IPS DF 6.9 (cell line): ENCODE data around the gene DUSP10.

ENCODE experiments used
- DNase-seq: peaks from one replicate; pipeline ENCODE4 v3.0.0-alpha.2; 2013; ENCODE audit warnings: low read depth, low spot score
- H3K27ac ChIP-seq: one replicate; pipeline ENCODE4 v1.5.1; 2013; ENCODE audit warnings: low read length, control low read depth
- H3K27me3 ChIP-seq: 2 replicates; pipeline ENCODE4 v1.6.1; 2013; ENCODE audit warnings: mild to moderate bottlenecking, low read length; ENCODE audit not compliant: control insufficient read depth, insufficient read depth
- H3K36me3 ChIP-seq: 2 replicates; pipeline ENCODE4 v1.6.1; 2013; ENCODE audit warnings: low read length; ENCODE audit not compliant: control insufficient read depth, insufficient read depth
- H3K4me1 ChIP-seq: 2 replicates; pipeline ENCODE4 v1.6.1; 2013; ENCODE audit warnings: low read length; ENCODE audit not compliant: control insufficient read depth, insufficient read depth
- H3K4me3 ChIP-seq: 2 replicates; pipeline ENCODE4 v1.5.1; 2013; ENCODE audit warnings: mild to moderate bottlenecking, low read length
- H3K9me3 ChIP-seq: 2 replicates; pipeline ENCODE4 v1.6.1; 2013; ENCODE audit warnings: low read length, inconsistent platforms; ENCODE audit not compliant: control insufficient read depth, insufficient read depth
- WGBS: extraction: QIAGEN DNeasy Blood & Tissue Kit; methylation state at CpG from one replicate; pipeline ENCODE4 v1.1.7; 2013; ENCODE audit warnings: mixed read lengths, missing lambda C conversion rate; ENCODE audit not compliant: insufficient read length, insufficient coverage; 5-methylcytosine and 5-hydroxymethylcytosine counted together

The DUSP10 gene

DNA sequence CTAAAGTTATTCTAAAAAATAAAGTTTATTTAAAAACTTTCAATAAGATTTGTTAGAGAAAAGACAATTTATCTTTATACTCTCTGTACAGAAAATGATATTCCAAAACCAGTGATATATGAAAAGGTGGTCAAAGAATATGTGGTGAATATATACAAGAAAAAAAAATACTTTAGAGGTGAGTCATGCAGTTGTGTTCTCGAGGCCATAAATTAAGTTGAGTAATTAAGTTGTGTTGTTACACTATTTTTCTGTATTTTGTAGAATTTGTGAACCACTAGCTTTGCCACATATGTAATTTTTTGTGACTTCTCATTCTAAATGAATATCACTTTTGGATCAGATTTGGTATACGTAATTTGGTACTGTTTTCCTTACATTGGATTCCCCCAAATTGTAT lies 23.6 kb upstream of the DUSP10 start:
- no peak overlapping the region for H3K4me3 ChIP-seq
- no peak overlapping the region for H3K27ac ChIP-seq
- no peaks in the 10 kb centered on the region for H3K4me1 ChIP-seq
- no peaks in the 10 kb centered on the region for H3K27me3 ChIP-seq
- no peaks in the 10 kb centered on the region for H3K36me3 ChIP-seq
- DNase-seq: no peak
- no peaks in the 10 kb centered on the region for H3K9me3 ChIP-seq
- no CpG with 5 or more reads among the region's 2 CpGs for WGBS

DNA sequence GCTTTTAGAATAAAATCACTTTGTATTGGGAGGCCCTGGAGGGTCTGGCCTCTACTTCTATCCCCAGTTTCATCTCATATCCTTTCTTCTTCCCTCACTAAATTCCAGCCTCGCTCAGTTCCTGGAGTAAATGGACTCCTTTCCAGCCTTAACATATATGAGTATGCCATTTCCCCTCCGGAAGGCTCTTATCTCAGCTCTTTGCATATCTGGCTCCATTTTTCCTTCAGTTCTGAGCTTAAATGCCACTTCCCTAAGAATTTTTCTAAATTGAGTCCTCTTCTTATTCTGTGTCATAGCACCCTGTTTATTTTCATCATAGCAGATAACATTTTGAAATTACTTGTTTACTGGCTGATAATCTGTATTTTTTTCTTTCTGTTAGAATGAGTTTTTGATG lies 20.2 kb upstream of the DUSP10 start:
- no peaks in the 10 kb centered on the region for H3K9me3 ChIP-seq
- H3K4me1 ChIP-seq: no peaks in the 10 kb centered on the region
- H3K36me3 ChIP-seq: no peaks in the 10 kb centered on the region
- no peak overlapping the region for H3K4me3 ChIP-seq
- WGBS: no CpG with 5 or more reads among the region's 2 CpGs
- no peak overlapping the region for H3K27ac ChIP-seq
- no peak for DNase-seq
- no peaks in the 10 kb centered on the region for H3K27me3 ChIP-seq

DNA sequence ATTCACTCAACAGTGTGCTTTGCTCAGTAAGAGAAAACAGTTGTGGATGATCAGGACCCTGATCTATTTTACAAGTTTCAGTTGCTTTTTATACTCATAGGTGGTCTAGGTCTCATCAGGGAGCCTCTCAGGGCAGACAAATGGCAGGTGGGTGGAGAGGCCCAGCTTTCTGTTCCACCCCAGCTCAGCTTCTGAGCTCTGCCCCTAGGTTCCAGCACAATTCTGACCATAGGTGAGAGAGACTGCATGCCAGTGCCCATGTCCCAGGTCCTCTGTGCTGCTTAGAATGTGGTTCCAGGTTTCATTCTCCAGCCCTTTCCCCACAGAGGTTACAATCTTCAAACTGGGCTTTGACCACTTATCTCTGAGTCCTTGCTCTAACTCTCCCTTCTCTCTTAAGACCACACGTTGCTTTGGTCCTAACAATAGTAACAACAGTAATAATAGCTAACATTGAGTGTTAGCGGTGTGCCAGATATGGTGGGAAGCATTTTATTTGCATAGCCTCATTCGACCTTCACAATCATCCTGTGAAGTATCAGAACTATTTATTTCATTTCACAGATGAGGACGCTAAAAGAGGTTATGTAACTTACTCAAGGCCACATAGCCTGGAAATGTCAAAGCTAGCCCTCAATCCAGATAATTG lies 19.6 kb upstream of the DUSP10 start:
- no CpG with 5 or more reads among the region's 4 CpGs for WGBS

DNA sequence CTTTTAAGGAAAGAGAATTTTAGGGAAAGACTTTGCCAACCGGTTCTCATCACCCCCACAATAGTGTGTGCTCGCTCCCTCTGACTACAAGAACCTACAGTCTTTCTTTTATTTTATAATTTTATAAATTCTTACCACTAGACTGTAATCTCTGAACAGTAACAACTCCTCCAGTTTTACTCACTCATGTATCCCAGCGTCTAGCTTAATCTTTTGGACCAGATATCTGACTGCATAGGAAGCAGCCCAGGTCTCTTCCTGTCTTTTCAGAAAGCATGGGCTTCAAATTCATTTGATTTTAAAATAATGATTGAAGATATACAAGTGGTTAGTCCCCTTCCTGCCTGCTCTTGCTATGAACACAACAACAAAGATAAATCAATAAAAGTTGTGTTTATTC lies 19.0 kb upstream of the DUSP10 start:
- Histone ChIP-seq H3K4me1 (no peaks in the 10 kb centered on the region), H3K4me3 (no peak overlapping the region), H3K36me3 (no peaks in the 10 kb centered on the region), H3K9me3 (no peaks in the 10 kb centered on the region), H3K27ac (no peak overlapping the region), H3K27me3 (no peaks in the 10 kb centered on the region)
- no CpG with 5 or more reads among the region's 3 CpGs for WGBS
- no peak for DNase-seq

More for the DNA sequence above, 19.6 kb upstream of the DUSP10 start:
- no peak overlapping the region for H3K27ac ChIP-seq
- no peaks in the 10 kb centered on the region for H3K36me3 ChIP-seq
- DNase-seq: no peak
- no peaks in the 10 kb centered on the region for H3K27me3 ChIP-seq
- H3K9me3 ChIP-seq: no peaks in the 10 kb centered on the region
- H3K4me1 ChIP-seq: no peaks in the 10 kb centered on the region
- H3K4me3 ChIP-seq: no peak overlapping the region

DNA sequence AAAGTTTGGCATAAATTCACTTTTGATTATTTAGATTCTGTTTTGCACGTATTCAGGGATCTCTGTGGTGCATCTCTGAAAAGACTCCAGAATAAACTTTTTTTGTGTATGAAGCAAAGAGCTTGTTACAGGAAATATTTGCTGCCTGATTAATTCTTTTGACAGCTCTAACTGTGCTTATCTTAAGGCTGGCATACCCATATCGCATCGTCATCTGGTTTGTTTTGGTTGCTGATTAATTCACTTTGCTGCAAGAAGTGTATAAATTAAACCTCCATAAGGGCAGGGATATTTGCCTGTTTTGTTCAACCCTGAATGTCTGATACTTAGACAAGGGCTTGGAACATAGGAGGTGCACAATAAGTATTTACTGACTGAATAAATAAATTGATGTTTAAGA lies 17.5 kb upstream of the DUSP10 start:
- no peak overlapping the region for H3K4me3 ChIP-seq
- no CpG with 5 or more reads among the region's 3 CpGs for WGBS
- no peaks in the 10 kb centered on the region for H3K27me3 ChIP-seq

DNA sequence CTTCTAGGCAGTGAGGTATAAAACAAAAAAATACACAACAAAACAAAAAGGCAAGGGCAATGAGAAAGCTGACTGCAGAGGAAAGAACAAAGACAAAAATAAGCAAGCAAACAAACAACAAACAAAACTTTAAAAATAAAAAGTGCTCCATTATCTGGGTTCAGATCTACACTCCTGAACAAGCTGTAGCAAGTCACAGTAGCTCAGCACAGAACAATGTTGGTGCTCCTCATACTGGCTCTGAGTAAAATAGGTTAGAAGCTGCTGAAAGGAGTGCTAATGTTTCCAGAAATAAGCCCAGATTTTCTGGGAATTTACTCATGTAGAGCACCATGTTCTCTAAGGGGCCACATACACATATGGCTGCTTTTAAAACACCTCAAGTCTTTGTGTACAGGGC lies 16.6 kb upstream of the DUSP10 start:
- Histone ChIP-seq H3K9me3 (no peaks in the 10 kb centered on the region), H3K27ac (no peak overlapping the region), H3K4me3 (no peak overlapping the region), H3K27me3 (no peaks in the 10 kb centered on the region), H3K4me1 (no peaks in the 10 kb centered on the region), H3K36me3 (no peaks in the 10 kb centered on the region)
- no peak for DNase-seq

More for the DNA sequence above, 17.5 kb upstream of the DUSP10 start:
- Histone ChIP-seq H3K27ac (no peak overlapping the region), H3K36me3 (no peaks in the 10 kb centered on the region), H3K9me3 (no peaks in the 10 kb centered on the region), H3K4me1 (no peaks in the 10 kb centered on the region)
- DNase-seq: no peak

DNA sequence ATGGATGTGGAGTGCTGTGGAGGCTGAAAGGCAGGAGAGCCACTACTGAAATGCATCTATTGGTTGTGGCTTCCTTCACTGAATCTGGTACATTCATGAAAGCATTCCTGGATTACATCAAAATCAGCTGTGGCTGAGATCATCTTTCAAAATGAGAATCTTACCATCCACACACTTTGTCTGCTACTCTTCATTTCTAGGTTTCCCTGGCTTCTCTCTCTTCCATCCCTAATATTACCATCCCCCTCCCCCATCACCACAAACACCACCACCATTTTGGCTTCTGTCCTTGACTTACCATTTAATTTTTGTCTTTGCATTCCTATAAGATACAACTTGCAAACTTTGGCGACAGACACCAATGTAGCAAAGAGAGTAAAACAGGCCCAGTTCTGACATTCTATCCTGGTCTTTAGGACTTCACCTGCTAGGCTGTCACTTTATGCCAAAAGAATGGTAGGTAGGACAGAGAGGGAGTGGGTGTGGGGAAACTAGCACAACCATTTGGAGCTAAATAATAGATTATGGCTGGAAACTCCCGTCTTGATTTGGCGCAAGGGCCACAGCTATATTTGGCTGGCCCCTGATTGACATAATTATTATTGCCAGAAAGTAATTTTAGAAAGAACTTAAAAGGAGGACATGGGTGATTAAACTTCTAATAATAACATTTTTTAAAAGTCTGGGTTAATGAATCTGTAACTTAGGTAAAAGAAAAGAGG lies 15.1 kb upstream of the DUSP10 start:
- Histone ChIP-seq H3K4me1 (no peaks in the 10 kb centered on the region), H3K9me3 (no peaks in the 10 kb centered on the region), H3K27me3 (no peaks in the 10 kb centered on the region), H3K36me3 (no peaks in the 10 kb centered on the region), H3K27ac (no peak overlapping the region), H3K4me3 (no peak overlapping the region)
- no peak for DNase-seq
- no CpG with 5 or more reads among the region's 3 CpGs for WGBS

DNA sequence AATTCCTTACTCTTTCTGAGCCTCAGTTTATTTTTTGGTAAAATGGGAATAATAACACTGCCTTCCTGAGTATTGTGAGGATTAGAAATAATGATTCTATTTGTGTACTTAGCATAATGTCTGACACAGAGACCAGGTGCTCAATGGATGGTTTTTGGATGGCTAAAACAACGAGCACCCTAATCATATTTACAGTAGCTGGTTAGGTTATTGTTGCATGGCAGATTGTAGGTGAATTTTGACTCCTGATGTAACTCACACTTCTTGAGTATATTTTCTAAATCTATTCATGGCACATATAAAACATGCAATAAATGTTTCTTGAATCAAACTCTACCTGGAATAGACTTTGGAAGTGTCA lies 11.9 kb upstream of the DUSP10 start:
- H3K27ac ChIP-seq: no peak overlapping the region
- H3K36me3 ChIP-seq: no peaks in the 10 kb centered on the region
- no CpG with 5 or more reads among the region's 1 CpG for WGBS
- no peaks in the 10 kb centered on the region for H3K4me1 ChIP-seq
- no peak for DNase-seq
- no peaks in the 10 kb centered on the region for H3K27me3 ChIP-seq
- H3K9me3 ChIP-seq: no peaks in the 10 kb centered on the region
- no peak overlapping the region for H3K4me3 ChIP-seq

DNA sequence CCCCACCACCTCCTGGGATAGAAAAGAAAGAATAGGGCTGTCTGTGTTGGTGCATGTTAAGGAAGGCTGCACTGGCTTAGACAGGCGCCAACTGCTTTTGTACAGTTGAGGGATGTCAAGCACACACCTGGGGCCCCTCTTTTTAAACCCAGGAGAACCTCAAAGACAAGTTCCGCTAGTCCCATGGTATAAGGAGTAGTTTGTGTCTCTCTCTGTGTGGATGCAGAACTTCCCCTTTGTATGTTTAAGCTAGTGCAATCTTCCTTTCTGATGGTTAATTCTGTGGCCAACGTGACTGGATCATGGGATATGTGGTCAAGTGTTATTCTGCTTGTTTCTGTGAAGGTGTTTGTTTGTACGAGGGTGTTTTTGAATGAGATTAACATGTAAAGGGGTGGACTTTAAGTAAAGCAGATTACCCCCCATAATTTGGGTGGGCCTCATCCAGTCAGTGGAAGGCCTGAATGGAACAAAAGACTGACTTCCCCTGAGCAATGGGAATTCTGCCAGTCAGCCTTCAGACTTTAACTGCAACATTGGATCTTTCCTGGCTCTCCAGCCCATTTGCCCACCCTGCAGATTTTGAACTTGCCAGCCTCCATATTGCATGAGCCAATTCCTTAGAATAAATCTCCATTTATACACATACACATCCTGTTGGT lies 9.5 kb upstream of the DUSP10 start:
- Histone ChIP-seq H3K36me3 (no peaks in the 10 kb centered on the region), H3K4me3 (no peak overlapping the region)

DNA sequence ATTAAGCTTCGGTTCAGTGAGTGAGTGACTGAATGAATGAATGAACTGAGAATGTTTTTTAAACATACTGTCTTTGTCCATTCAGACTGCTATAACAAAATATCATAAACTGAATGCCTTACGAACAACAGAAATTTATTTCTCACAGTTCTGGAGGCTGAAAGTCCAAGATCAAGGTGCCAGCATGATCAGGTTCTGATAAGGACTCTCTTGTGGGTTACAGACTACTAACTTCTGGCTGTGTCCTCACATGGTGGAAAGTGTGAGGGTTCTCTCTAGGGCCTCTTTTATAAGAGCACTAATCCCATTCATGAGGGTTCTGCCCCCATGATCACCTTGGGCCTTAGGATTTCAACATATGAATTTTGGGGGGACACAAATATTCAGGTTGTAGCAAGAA lies 7.1 kb upstream of the DUSP10 start:
- no peaks in the 10 kb centered on the region for H3K9me3 ChIP-seq
- H3K27ac ChIP-seq: no peak overlapping the region
- H3K36me3 ChIP-seq: no peaks in the 10 kb centered on the region
- DNase-seq: no peak
- H3K4me1 ChIP-seq: no peaks in the 10 kb centered on the region
- WGBS: no CpG with 5 or more reads among the region's 2 CpGs
- H3K4me3 ChIP-seq: no peak overlapping the region
- H3K27me3 ChIP-seq: no peaks in the 10 kb centered on the region

More for the DNA sequence above, 9.5 kb upstream of the DUSP10 start:
- 100% methylated on average over 1 of the region's 4 CpGs for WGBS
- no peak overlapping the region for H3K27ac ChIP-seq
- no peak for DNase-seq
- H3K4me1 ChIP-seq: no peaks in the 10 kb centered on the region
- no peaks in the 10 kb centered on the region for H3K27me3 ChIP-seq
- no peaks in the 10 kb centered on the region for H3K9me3 ChIP-seq
